Endodermal cell (in vitro differentiated cells): ENCODE data around the gene GUCD1. TPM values are rescaled to one million over a fixed set of nuclear protein-coding genes. Genes with fewer than 3 reads are reported as not detected.
A peak's percentile ranks its signal among the peaks of the same experiment; 100 is the strongest.

Experiments used
- DNase-seq: peaks from one replicate; pipeline ENCODE4 v3.0.0-alpha.2; 2017
- H3K27ac ChIP-seq: 2 replicates; pipeline ENCODE4 v1.5.1; 2013; ENCODE audit warnings: mild to moderate bottlenecking, low read depth, low read length, moderate library complexity
- H3K27me3 ChIP-seq: 2 replicates; pipeline ENCODE4 v1.6.1; 2013; ENCODE audit warnings: mild to moderate bottlenecking, low read length, moderate library complexity; ENCODE audit not compliant: insufficient read depth, control insufficient read depth, poor library complexity, severe bottlenecking
- H3K36me3 ChIP-seq: 2 replicates; pipeline ENCODE4 v1.7.0; 2013; ENCODE audit warnings: mild to moderate bottlenecking, low read length, moderate library complexity; ENCODE audit not compliant: control insufficient read depth, insufficient read depth
- H3K4me1 ChIP-seq: one replicate; pipeline ENCODE4 v1.7.0; 2013; ENCODE audit warnings: low read length; ENCODE audit not compliant: control insufficient read depth, insufficient read depth
- H3K4me3 ChIP-seq: 2 replicates; pipeline ENCODE4 v1.5.1; 2013; ENCODE audit warnings: mild to moderate bottlenecking, low read length, moderate library complexity
- H3K9ac ChIP-seq: 2 replicates; pipeline ENCODE4 v1.6.1; 2013; ENCODE audit warnings: mild to moderate bottlenecking, low read length, moderate library complexity; ENCODE audit not compliant: poor library complexity, severe bottlenecking; ENCODE audit errors: extremely low read depth
- H3K9me3 ChIP-seq: 2 replicates; pipeline ENCODE4 v1.6.1; 2013; ENCODE audit warnings: mild to moderate bottlenecking, low read length, moderate library complexity; ENCODE audit not compliant: control insufficient read depth
- H3K27ac Mint-ChIP-seq: 2 replicates; pipeline ENCODE4 v1.8.0; 2020; ENCODE audit warnings: mixed read lengths
- H3K27me3 Mint-ChIP-seq: 2 replicates; pipeline ENCODE4 v1.8.0; 2021; ENCODE audit warnings: mild to moderate bottlenecking, mixed read lengths; ENCODE audit not compliant: insufficient read depth
- H3K36me3 Mint-ChIP-seq: 2 replicates; pipeline ENCODE4 v1.8.0; 2020; ENCODE audit warnings: low read depth, mixed read lengths
- H3K4me1 Mint-ChIP-seq: 2 replicates; pipeline ENCODE4 v1.8.0; 2020; ENCODE audit warnings: mixed read lengths
- H3K4me3 Mint-ChIP-seq: 2 replicates; pipeline ENCODE4 v1.8.0; 2020; ENCODE audit warnings: mild to moderate bottlenecking, moderate library complexity, mixed read lengths
- H3K9me3 Mint-ChIP-seq: 2 replicates; pipeline ENCODE4 v1.8.0; 2020; ENCODE audit warnings: mild to moderate bottlenecking, mixed read lengths
- CTCF ChIP-seq: fragments of 200-600 bp; sonication (generic); conservative IDR thresholded peaks from 2 replicates; pipeline ENCODE4 v1.5.0; 2021; ENCODE audit warnings: antibody characterized with exemption, mild to moderate bottlenecking
- WGBS, 2 experiments: methylation state at CpG; one replicate each; pipeline versions ENCODE4 v1.1.5 to v1.1.7; 2013; ENCODE audit warnings: missing lambda C conversion rate in 2 of 2, mixed read lengths in 1 of 2; ENCODE audit not compliant: insufficient coverage in 1 of 2, insufficient read length in 1 of 2; 5-methylcytosine and 5-hydroxymethylcytosine counted together
- total RNA-seq, 2 donors: library from RNA; stranded (reverse); fragmentation: NEBNext Ultra II Directional in 1 of 2; extraction: Animal tissue kit (Norgen Biotek cat#: 25700) in 1 of 2; gene quantifications; 2 replicates in 1 of 2; 3 replicates in 1 of 2; pipeline ENCODE4 v1.2.1, GENCODE V29; 2021

Gene GUCD1
- total RNA-seq, 2 donors from 2014 or later, result 64.7 to 73.6 TPM

GRCh38 chr22:24583221-24584165 lies 28.6 kb upstream of the GUCD1 start:
- Mint-ChIP-seq H3K36me3 (no peaks in the 10 kb centered on the region), H3K4me1 (peaks cover 5% of the 10 kb centered on the region), H3K4me3 (no peak overlapping the region), H3K27ac (peak overlapping the region; percentile 21), H3K9me3 (no peaks in the 10 kb centered on the region), H3K27me3 (no peaks in the 10 kb centered on the region)
- H3K9ac ChIP-seq, result no peak overlapping the region
- H3K4me1 ChIP-seq, result no peaks in the 10 kb centered on the region
- H3K27ac ChIP-seq, result no peak overlapping the region
- no peaks in the 10 kb centered on the region for H3K36me3 ChIP-seq
- no peak overlapping the region for H3K4me3 ChIP-seq
- WGBS, 2 experiments, result 83 to 95% methylated on average over 13 to 19 of the region's 19 CpGs
- DNase-seq, result peak; percentile 55
- TF ChIP-seq CTCF, result no peak
- no peaks in the 10 kb centered on the region for H3K9me3 ChIP-seq
- H3K27me3 ChIP-seq, result no peaks in the 10 kb centered on the region

GRCh38 chr22:24582056-24582814 lies 27.3 kb upstream of the GUCD1 start:
- Histone ChIP-seq H3K27me3 (no peaks in the 10 kb centered on the region), H3K4me3 (no peak overlapping the region), H3K27ac (no peak overlapping the region), H3K9me3 (no peaks in the 10 kb centered on the region), H3K4me1 (no peaks in the 10 kb centered on the region), H3K36me3 (peaks cover 6% of the 10 kb centered on the region), H3K9ac (no peak overlapping the region)
- no peak for TF ChIP-seq CTCF
- WGBS, 2 experiments, result 93 to 94% methylated on average over 11 to 12 of the region's 12 CpGs
- no peaks in the 10 kb centered on the region for H3K27me3 Mint-ChIP-seq
- H3K4me3 Mint-ChIP-seq, result no peak overlapping the region
- DNase-seq, result no peak
- no peak overlapping the region for H3K27ac Mint-ChIP-seq
- no peaks in the 10 kb centered on the region for H3K36me3 Mint-ChIP-seq
- peaks cover 12% of the 10 kb centered on the region for H3K4me1 Mint-ChIP-seq
- H3K9me3 Mint-ChIP-seq, result no peaks in the 10 kb centered on the region

- H3K9ac ChIP-seq, result no peak overlapping the region
These were observed 25.3 kb upstream of the GUCD1 start for GRCh38 chr22:24580276-24580675.

More at GRCh38 chr22:24580276-24580675, 25.3 kb upstream of the GUCD1 start:
- H3K4me3 Mint-ChIP-seq, result no peak overlapping the region
- H3K36me3 ChIP-seq, result peaks cover 6% of the 10 kb centered on the region
- no peaks in the 10 kb centered on the region for H3K4me1 ChIP-seq
- H3K27me3 Mint-ChIP-seq, result no peaks in the 10 kb centered on the region
- DNase-seq, result no peak
- H3K27ac Mint-ChIP-seq, result no peak overlapping the region
- H3K9me3 ChIP-seq, result no peaks in the 10 kb centered on the region
- 88 to 100% methylated on average over 2 of the region's 2 CpGs for WGBS, 2 experiments
- no peaks in the 10 kb centered on the region for H3K27me3 ChIP-seq
- TF ChIP-seq CTCF, result no peak
- no peak overlapping the region for H3K4me3 ChIP-seq
- no peaks in the 10 kb centered on the region for H3K9me3 Mint-ChIP-seq
- no peak overlapping the region for H3K27ac ChIP-seq
- peaks cover 12% of the 10 kb centered on the region for H3K4me1 Mint-ChIP-seq
- peaks cover 4% of the 10 kb centered on the region for H3K36me3 Mint-ChIP-seq
